Activated T-cell treated with anti-CD3 and anti-CD28 coated beads, Interleukin-2, amount 50 U/mL, for 48 hours (primary cell): ENCODE data around the gene IGFBP5.

Source experiments
- DNase-seq, 2 experiments: peaks; one replicate each; pipeline ENCODE4 v3.0.0-alpha.2; 2020

The IGFBP5 gene

GRCh38 chr2:216713691-216714336 lies 18.5 kb upstream of the IGFBP5 start:
- DNase-seq, result no peak

DNA sequence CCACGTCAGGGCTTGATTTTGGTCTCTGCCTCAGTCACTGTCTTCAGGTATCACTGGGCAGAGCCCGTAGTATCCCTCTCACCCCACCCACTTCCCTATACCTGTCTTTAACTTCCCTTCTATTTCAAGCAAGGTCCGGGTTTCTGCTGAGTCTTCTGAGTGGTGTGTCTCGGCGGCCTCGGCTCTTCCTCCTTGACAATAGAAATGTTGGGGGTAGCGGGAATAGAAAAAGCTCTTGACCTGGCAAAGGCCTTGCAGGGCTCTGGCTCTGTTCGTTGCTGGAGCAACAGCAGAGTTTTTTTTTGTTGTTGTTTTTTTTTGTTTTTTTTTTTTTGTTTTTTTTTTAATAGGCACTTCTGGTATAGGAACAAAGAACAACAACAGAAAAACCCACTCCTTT lies 16.0 kb upstream of the IGFBP5 start:
- no peak for DNase-seq

- DNase-seq, result no peak
Measured at GRCh38 chr2:216710551-216711301, 15.4 kb upstream of the IGFBP5 start.

DNA sequence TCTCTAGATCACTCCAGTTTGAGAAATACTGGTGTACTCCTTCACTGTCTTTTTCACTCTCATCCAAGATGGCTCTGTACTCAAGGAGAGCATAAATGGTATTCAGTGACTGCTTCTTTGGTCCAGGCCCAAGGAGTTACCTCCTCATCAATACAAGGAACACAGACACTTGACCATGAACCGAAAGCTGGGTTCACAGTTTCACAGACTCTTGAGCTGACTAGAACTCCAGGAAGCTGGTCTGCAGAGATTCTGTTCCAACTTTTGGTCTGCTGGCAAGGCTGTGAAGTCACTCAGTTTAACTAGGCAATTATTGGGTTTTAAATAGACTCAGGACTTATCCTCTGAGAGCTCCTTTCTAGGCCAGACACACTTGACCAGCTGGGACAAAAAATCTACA lies 7.4 kb upstream of the IGFBP5 start:
- no peak for DNase-seq

DNA sequence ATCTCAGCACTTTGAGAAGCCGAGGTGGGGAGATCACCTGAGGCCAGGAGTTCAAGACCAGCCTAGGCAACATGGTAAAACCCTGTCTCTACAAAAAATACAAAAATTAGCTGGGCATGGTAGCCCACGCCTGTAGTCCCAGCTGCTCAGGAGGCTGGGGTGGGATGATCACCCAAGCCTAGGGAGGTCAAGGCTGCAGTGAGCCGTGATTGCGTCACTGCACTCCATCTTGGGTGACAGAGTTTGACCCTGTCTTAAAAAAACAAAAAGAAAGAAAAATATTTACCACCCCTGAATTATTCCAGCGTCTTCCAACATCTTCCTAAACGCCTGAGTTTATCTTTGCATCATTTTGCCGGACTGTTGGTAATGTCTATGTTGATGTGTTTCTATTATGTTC lies 6.2 kb upstream of the IGFBP5 start:
- no peak for DNase-seq

DNA sequence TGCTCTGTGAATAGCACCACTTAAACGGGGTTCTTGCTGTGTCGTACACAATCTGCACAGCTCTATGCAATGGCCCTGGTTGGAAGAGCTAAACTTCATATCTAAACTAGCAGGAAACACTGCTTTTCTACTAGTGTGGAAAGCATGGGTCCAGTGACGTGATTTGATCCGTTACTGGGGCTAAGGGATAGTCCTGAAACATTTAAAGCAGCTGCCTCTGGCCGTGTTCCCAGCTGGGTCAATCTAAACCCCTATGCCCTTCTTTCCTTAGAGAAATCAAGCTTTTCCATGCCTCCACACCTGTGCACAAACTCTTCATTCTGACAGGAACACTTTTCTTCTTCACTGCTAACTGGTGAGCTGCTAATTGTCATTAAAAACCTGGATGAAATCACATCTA lies 5.4 kb upstream of the IGFBP5 start:
- DNase-seq, result no peak

GRCh38 chr2:216700088-216700567 lies 4.8 kb upstream of the IGFBP5 start:
- no peak for DNase-seq

- no peak for DNase-seq
Measured at GRCh38 chr2:216698895-216699294, 3.5 kb upstream of the IGFBP5 start.

DNA sequence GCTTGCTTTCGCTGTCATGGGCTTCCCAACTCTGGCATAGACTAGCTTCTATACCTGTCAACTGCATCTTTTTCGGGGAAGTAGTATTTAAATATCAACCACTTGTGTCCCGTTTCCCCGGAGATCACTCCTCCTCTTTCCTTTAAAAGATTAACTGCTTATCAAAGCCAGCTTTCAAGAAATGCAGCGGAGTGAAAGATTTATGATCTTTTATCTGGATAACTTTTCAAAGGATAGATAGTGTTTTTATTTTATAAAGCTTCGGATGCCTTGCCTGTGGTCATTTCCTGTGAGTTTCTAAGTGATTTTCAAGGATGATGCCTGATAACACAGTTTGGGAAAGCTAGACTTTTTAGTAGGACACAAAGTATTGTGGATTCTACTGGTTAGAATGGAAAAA lies 2.9 kb upstream of the IGFBP5 start:
- DNase-seq, result no peak

DNA sequence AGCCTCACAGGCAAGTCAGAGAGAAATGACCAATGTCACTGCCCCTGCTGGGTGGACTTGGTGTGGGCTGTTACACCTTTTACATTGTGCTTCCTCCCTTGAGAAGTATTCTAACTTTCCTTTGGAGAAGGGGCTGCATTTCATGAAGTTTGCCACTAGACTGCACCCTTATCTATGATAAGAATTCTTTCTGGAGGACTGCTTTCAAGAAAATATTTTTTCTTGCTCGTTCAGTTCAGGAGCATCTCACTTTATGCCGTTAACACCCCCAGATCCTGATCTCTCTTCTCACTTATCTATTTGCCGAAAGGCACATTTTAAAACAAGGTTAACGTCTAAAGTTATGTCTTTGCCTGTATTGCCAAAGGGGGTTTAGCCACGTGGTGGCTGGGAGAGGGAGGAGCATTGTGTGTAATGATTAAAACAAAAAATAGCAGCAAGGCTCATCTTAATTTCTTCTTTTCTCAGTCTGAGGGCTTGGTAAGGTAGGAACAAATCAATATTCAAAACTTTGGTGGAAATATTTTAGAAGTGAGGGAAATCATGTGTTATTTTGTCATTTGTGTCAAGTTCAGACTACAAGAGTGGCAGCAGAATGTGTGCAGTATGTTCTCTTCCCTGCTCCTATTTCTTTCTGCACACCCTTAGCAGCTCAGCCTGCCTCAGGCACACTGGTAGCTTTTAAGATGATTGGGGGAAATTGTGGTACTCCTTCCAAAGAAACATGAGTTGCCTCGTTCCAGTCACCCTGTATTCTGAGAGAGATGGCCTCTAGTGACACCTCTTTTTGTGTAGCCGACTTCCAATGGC lies 1.6 kb upstream of the IGFBP5 start:
- DNase-seq, result no peak

DNA sequence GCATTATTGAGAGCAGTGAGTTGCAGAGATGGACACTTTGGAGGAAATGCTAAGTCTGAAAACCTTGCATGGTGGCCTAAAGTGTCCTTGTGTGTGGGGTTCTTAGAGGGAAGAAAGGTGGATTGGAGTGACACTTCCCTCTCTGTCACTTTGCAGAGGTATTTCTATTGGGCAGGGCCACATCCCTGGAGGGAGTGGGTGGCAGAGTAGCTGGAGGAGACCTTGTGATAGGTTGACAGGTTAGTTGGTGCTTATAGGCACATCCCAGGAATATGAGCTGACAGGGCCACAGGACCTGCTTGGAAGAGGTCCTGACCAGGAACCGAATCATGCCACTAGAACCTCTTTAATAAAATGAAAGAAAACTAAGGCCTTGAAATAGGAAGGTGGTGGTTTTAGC lies 972 bp upstream of the IGFBP5 start:
- no peak for DNase-seq

GRCh38 chr2:216694826-216695217 lies 527 bp downstream of the IGFBP5 start:
- no peak for DNase-seq

- DNase-seq, result peak; percentile 61 to 68
Measured at GRCh38 chr2:216694082-216694825, 1.1 kb downstream of the IGFBP5 start.

- no peak for DNase-seq
Measured at GRCh38 chr2:216693414-216694080, 1.8 kb downstream of the IGFBP5 start.

GRCh38 chr2:216692636-216693413 lies 2.5 kb downstream of the IGFBP5 start:
- peak; percentile 85 for DNase-seq

- peak in 1 of 2 experiments; percentile 40 for DNase-seq
Measured at GRCh38 chr2:216690853-216691741, 4.3 kb downstream of the IGFBP5 start.

- DNase-seq, result no peak
Measured at GRCh38 chr2:216690456-216690852, 4.9 kb downstream of the IGFBP5 start.

GRCh38 chr2:216689397-216689796 lies 6.0 kb downstream of the IGFBP5 start:
- no peak for DNase-seq

DNA sequence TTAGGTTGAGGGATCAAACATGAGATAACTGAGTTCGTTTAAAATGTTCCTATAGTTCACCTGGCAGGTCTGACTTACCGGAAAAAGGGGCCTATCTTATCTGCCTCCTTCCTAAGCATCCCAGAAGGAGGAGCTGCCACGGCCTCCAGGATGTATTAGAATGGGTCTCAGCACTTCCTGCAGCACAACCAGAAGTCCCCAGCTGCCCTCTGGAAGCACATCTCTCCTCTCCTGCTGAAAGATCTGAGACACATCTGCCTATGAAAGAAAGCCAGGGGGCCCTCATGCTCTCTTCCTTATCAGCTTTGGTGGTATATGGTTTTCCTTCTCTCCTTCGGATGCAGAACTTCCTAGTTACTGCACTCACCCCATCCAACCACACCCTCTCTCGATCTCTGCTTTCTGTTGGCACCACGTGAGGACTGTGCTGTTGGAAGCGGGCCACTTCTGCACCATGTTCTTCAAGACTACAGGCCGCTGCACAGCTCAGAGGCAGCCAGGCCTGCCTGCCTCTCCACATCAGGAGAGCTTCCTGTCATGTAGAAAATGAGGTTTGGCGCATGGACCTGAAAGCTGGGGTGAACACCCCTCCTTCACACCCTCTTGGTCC lies 6.5 kb downstream of the IGFBP5 start:
- DNase-seq, result no peak

DNA sequence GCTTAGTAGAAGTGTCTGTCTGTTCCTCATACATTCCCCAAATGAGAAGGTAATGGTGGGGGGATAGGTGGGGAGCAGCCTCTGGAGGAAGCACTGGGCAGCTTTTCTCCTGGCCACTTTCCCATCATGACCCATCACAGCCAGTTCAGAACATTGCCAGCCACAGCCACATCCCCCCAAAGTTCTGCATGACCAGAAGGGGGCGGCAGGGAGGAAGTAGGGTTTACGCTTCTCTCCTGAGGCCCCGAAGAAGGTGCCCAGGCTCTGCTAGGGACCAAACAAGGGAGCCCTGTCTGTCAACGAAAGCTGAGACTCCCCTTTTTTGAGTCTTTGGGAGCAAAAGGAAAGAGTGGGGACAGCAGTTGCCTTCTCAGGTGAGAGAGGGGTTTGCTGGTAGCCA lies 7.7 kb downstream of the IGFBP5 start:
- DNase-seq, result peak; percentile 56 to 64
